Keratinocyte (primary cell): ENCODE results near the gene HEMK1. TPM values are rescaled to one million over a fixed set of nuclear protein-coding genes. Genes with fewer than 3 reads are reported as not detected.

ENCODE experiments used
- DNase-seq: peaks from one replicate; pipeline ENCODE4 v3.0.0-alpha.2; 2011; ENCODE audit warnings: low read depth, missing footprints, low spot score
- FAIRE-seq: peaks from 2 replicates; lab custom pipeline; 2011; peaks lifted over from hg19 to GRCh38; lab: Jason Lieb, UNC
- H2AFZ ChIP-seq: 2 replicates; pipeline ENCODE4 v1.6.0; 2012; ENCODE audit warnings: low read length, control low read depth, inconsistent platforms; ENCODE audit not compliant: control insufficient read depth
- H3K27ac ChIP-seq: 2 replicates; pipeline ENCODE4 v1.5.1; 2011; ENCODE audit warnings: low read length; ENCODE audit not compliant: control insufficient read depth, insufficient read depth
- H3K27me3 ChIP-seq: 3 replicates; pipeline ENCODE4 v1.6.0; 2011; ENCODE audit warnings: low read length; ENCODE audit not compliant: control insufficient read depth, insufficient read depth; ENCODE audit errors: extremely low read depth
- H3K36me3 ChIP-seq, 2 experiments: 2 replicates in 1 of 2; 3 replicates in 1 of 2; pipeline ENCODE4 v1.5.1; 2011; ENCODE audit warnings: low read length in 2 of 2, mild to moderate bottlenecking in 1 of 2; ENCODE audit not compliant: control insufficient read depth in 2 of 2, insufficient read depth in 2 of 2; ENCODE audit errors: extremely low read depth in 1 of 2
- H3K4me1 ChIP-seq: 3 replicates; pipeline ENCODE4 v1.5.1; 2011; ENCODE audit warnings: low read length; ENCODE audit not compliant: control insufficient read depth, insufficient read depth; ENCODE audit errors: extremely low read depth
- H3K4me2 ChIP-seq: 3 replicates; pipeline ENCODE4 v1.6.0; 2011; ENCODE audit warnings: low read depth, low read length; ENCODE audit not compliant: control insufficient read depth, insufficient read depth; ENCODE audit errors: extremely low read depth
- H3K4me3 ChIP-seq, 3 experiments: fragments of 200-600 bp in 1 of 3; sonication (generic) in 1 of 3; 2 replicates in 2 of 3; 3 replicates in 1 of 3; pipeline ENCODE4 v1.5.1; 2011 to 2016; ENCODE audit warnings: low read length in 3 of 3, mild to moderate bottlenecking in 3 of 3, control low read depth in 2 of 3, inconsistent platforms in 1 of 3, low read depth in 1 of 3, mixed read lengths in 1 of 3, mixed run types in 1 of 3, moderate library complexity in 1 of 3; ENCODE audit not compliant: control insufficient read depth in 2 of 3, insufficient read depth in 2 of 3; ENCODE audit errors: extremely low read depth in 1 of 3
- H3K79me2 ChIP-seq: 2 replicates; pipeline ENCODE4 v1.6.0; 2012; ENCODE audit warnings: low read length; ENCODE audit not compliant: control insufficient read depth, insufficient read depth
- H3K9ac ChIP-seq: 3 replicates; pipeline ENCODE4 v1.6.0; 2011; ENCODE audit warnings: low read length; ENCODE audit not compliant: control insufficient read depth, insufficient read depth; ENCODE audit errors: extremely low read depth
- H3K9me1 ChIP-seq: 3 replicates; pipeline ENCODE4 v1.6.0; 2011; ENCODE audit warnings: low read length; ENCODE audit not compliant: control insufficient read depth, insufficient read depth; ENCODE audit errors: extremely low read depth
- H3K9me3 ChIP-seq: 2 replicates; pipeline ENCODE4 v1.5.1; 2012; ENCODE audit warnings: low read depth, low read length; ENCODE audit not compliant: control insufficient read depth
- H4K20me1 ChIP-seq: 3 replicates; pipeline ENCODE4 v1.6.0; 2011; ENCODE audit warnings: low read length; ENCODE audit not compliant: control insufficient read depth, insufficient read depth; ENCODE audit errors: extremely low read depth
- CTCF ChIP-seq, 3 experiments: IDR thresholded peaks in 1 of 3; conservative IDR thresholded peaks in 1 of 3; optimal IDR thresholded peaks in 1 of 3; 2 replicates in 2 of 3; 3 replicates in 1 of 3; pipeline versions ENCODE3 to v1.5.1; 2011; ENCODE audit warnings: low read length in 3 of 3, mild to moderate bottlenecking in 3 of 3, moderate library complexity in 2 of 3, control low read depth in 1 of 3, inconsistent platforms in 1 of 3; ENCODE audit not compliant: insufficient read depth in 2 of 3; ENCODE audit errors: extremely low read depth in 1 of 3
- EZH2 ChIP-seq: IDR thresholded peaks from one replicate; pipeline ENCODE4 v1.6.1; 2012; ENCODE audit warnings: inconsistent platforms, mild to moderate bottlenecking, low read length, moderate library complexity
- dilution Hi-C: fragments of 300-500 bp; cut with MboI; formaldehyde crosslinking; loops from one replicate; pipeline ENCODE4 v1.7.0; 2020; ENCODE audit warnings: low sequenced_read_pairs; ENCODE audit not compliant: extremely low pct_ligation_motif_present
- polyA plus RNA-seq, 5 experiments: library from polyadenylated mRNA; depleted of rRNA in 3 of 5; stranded (reverse) in 3 of 5; stranded (forward) in 1 of 5; unstranded in 1 of 5; fragments of >200 nt; gene quantifications; 1 replicate in 1 of 5; 2 replicates in 3 of 5; 3 replicates in 1 of 5; pipeline versions ENCODE4 v1.2.1 to v1.2.3, GENCODE V29; 2011 to 2012; ENCODE audit warnings: missing spikeins in 2 of 5, low read depth in 1 of 5, low replicate concordance in 1 of 5

Gene HEMK1
- polyA plus RNA-seq, 1 donor (not counting 4 experiments of a cell fraction or from before 2014, with no cell fraction given), result 13.0 TPM

- no peaks in the 10 kb centered on the region for H3K9me3 ChIP-seq
- no peak overlapping the region for H3K9ac ChIP-seq
- no peak overlapping the region for H3K27ac ChIP-seq
- dilution Hi-C loops, result no loop called here
- H3K4me3 ChIP-seq, result no peak overlapping the region
- no peaks in the 10 kb centered on the region for H3K79me2 ChIP-seq
- peaks cover 10% of the 10 kb centered on the region for H4K20me1 ChIP-seq
- no peaks in the 10 kb centered on the region for H3K9me1 ChIP-seq
- H3K4me2 ChIP-seq, result no peak overlapping the region
- no peak for TF ChIP-seq EZH2
- TF ChIP-seq CTCF (optimal IDR thresholded peaks at IDR 0.05 in 1 of 3, IDR thresholded peaks at IDR 0.05 in 1 of 3, conservative IDR thresholded peaks at IDR 0.05 in 1 of 3; ENCODE audit: extremely low read depth in 1 of 3, insufficient read depth in 2 of 3, low read length in 3 of 3), result no peak
- H3K27me3 ChIP-seq, result peaks cover 26% of the 10 kb centered on the region
- DNase-seq, result no peak
- peaks cover 7% of the 10 kb centered on the region for H3K4me1 ChIP-seq
- no peaks in the 10 kb centered on the region for H3K36me3 ChIP-seq
- H2AFZ ChIP-seq, result no peak overlapping the region
- FAIRE-seq, result no peak
Measured at GRCh38 chr3:50524746-50525145, 44.6 kb upstream of the HEMK1 start.

GRCh38 chr3:50525191-50525910 lies 44.0 kb upstream of the HEMK1 start:
- H3K4me1 ChIP-seq, result peaks cover 7% of the 10 kb centered on the region
- H3K9me1 ChIP-seq, result no peaks in the 10 kb centered on the region
- TF ChIP-seq EZH2, result no peak
- no peak for TF ChIP-seq CTCF (optimal IDR thresholded peaks at IDR 0.05 in 1 of 3, IDR thresholded peaks at IDR 0.05 in 1 of 3, conservative IDR thresholded peaks at IDR 0.05 in 1 of 3; ENCODE audit: extremely low read depth in 1 of 3, insufficient read depth in 2 of 3, low read length in 3 of 3)
- FAIRE-seq, result no peak
- peaks cover 32% of the 10 kb centered on the region for H3K27me3 ChIP-seq
- H3K9ac ChIP-seq, result no peak overlapping the region
- H3K36me3 ChIP-seq, result no peaks in the 10 kb centered on the region
- DNase-seq, result no peak
- no peak overlapping the region for H2AFZ ChIP-seq
- H3K79me2 ChIP-seq, result no peaks in the 10 kb centered on the region
- dilution Hi-C loops, result no loop called here
- H3K9me3 ChIP-seq, result no peaks in the 10 kb centered on the region
- no peak overlapping the region for H3K4me3 ChIP-seq
- no peak overlapping the region for H3K27ac ChIP-seq
- peaks cover 10% of the 10 kb centered on the region for H4K20me1 ChIP-seq
- H3K4me2 ChIP-seq, result no peak overlapping the region
